HCT116 (cell line): ENCODE measurements around the gene ANKRD62. TPM values are rescaled to one million over a fixed set of nuclear protein-coding genes. Genes with fewer than 3 reads are reported as not detected.

Experiments used
- ATAC-seq: fragments of 200-7000 bp; cut with Tn5 transposase; 2 replicates; pipeline ENCODE4 v1.9.1; 2020; ENCODE audit warnings: mild to moderate bottlenecking, moderate library complexity
- BruUV-seq: library from RNA; stranded (reverse); fragments of 400-500 nt; replicated peaks from 2 replicates; lab custom pipeline; 2021; lab: Mats Ljungman, UMichigan
- CTCF ChIA-PET: fragments of 300-600 bp; sonication (Branson Sonifier 250); formaldehyde crosslinking; loops from one replicate; lab custom pipeline; 2021; ENCODE audit warnings: antibody characterized with exemption; lab: Charles Lee
- POLR2A ChIA-PET: fragments of 300-600, 350-600 bp; sonication (Branson Sonifier 250); formaldehyde crosslinking; loops from one replicate; lab custom pipeline; 2021; ENCODE audit warnings: antibody characterized with exemption; lab: Charles Lee
- RAD21 ChIA-PET, 2 experiments: fragments of 300-600 bp; sonication (Branson Sonifier 250); formaldehyde crosslinking; loops; one replicate each; lab custom pipeline; 2023; ENCODE audit warnings: low total read pairs in 2 of 2; ENCODE audit not compliant: uncharacterized antibody in 2 of 2, unreplicated experiment in 2 of 2, low non-redundant PET in 1 of 2; lab: Charles Lee
- DNase-seq: peaks from one replicate; pipeline ENCODE4 v3.0.0-alpha.2; 2010; ENCODE audit warnings: low read depth, low spot score
- H2AFZ ChIP-seq: fragments of 200-600 bp; shearing (Covaris generic), sonication (generic); 2 replicates; pipeline ENCODE4 v1.6.1; 2017; ENCODE audit warnings: low read depth, mixed run types, mixed read lengths, antibody characterized with exemption, low read length; ENCODE audit not compliant: poor library complexity, severe bottlenecking
- H3K27ac ChIP-seq: 2 replicates; pipeline ENCODE4 v1.5.1; 2012; ENCODE audit warnings: low read depth, low read length
- H3K27me3 ChIP-seq: fragments of 200-600 bp; sonication (generic); 2 replicates; pipeline ENCODE4 v1.6.1; 2016; ENCODE audit warnings: mixed run types, low read length, mixed read lengths; ENCODE audit not compliant: insufficient read depth
- H3K36me3 ChIP-seq, 2 experiments: fragments of 200-500 bp in 1 of 2; fragments of 200-600 bp in 1 of 2; sonication (Bioruptor generic) in 1 of 2; sonication (generic) in 1 of 2; 2 replicates each; pipeline versions ENCODE4 v1.5.1 to v1.6.1; 2014 to 2016; ENCODE audit warnings: low read length in 2 of 2, inconsistent platforms in 1 of 2, mixed read lengths in 1 of 2, mixed run types in 1 of 2; ENCODE audit not compliant: insufficient read depth in 2 of 2, control insufficient read depth in 1 of 2
- H3K4me1 ChIP-seq, 2 experiments: fragments of 200-600 bp in 1 of 2; sonication (generic) in 1 of 2; 2 replicates each; pipeline versions ENCODE4 v1.5.1 to v1.6.1; 2012 to 2017; ENCODE audit warnings: low read length in 2 of 2, inconsistent platforms in 1 of 2, mild to moderate bottlenecking in 1 of 2, mixed read lengths in 1 of 2, mixed run types in 1 of 2, moderate library complexity in 1 of 2; ENCODE audit not compliant: insufficient read depth in 2 of 2, control insufficient read depth in 1 of 2
- H3K4me2 ChIP-seq: fragments of 200-600 bp; sonication (generic); 2 replicates; pipeline ENCODE4 v1.6.1; 2017; ENCODE audit warnings: mixed run types, low read length, mixed read lengths
- H3K4me3 ChIP-seq, 2 experiments: fragments of 200-600 bp in 1 of 2; sonication (generic) in 1 of 2; replicated peaks in 1 of 2; 2 replicates each; pipeline ENCODE4 v1.5.1; 2011 to 2016; ENCODE audit warnings: low read length in 2 of 2, control low read depth in 1 of 2, low read depth in 1 of 2, mild to moderate bottlenecking in 1 of 2, mixed read lengths in 1 of 2, mixed run types in 1 of 2
- H3K79me2 ChIP-seq: fragments of 200-600 bp; sonication (generic); 2 replicates; pipeline ENCODE4 v1.6.1; 2017; ENCODE audit warnings: mild to moderate bottlenecking, mixed run types, low read length, moderate library complexity, mixed read lengths; ENCODE audit not compliant: insufficient read depth
- H3K9ac ChIP-seq: fragments of 200-600 bp; sonication (generic); 2 replicates; pipeline ENCODE4 v1.6.1; 2016; ENCODE audit warnings: low read length, mixed read lengths
- H3K9me2 ChIP-seq: fragments of 200-600 bp; sonication (generic), shearing (Covaris generic); 2 replicates; pipeline ENCODE4 v1.6.1; 2017; ENCODE audit warnings: mixed run types, mild to moderate bottlenecking, moderate library complexity; ENCODE audit not compliant: insufficient read depth
- H3K9me3 ChIP-seq, 2 experiments: fragments of 200-500 bp in 1 of 2; fragments of 200-600 bp in 1 of 2; sonication (Bioruptor generic) in 1 of 2; sonication (generic) in 1 of 2; 2 replicates each; pipeline ENCODE4 v1.6.1; 2014 to 2017; ENCODE audit warnings: low read length in 2 of 2, mixed read lengths in 2 of 2, inconsistent platforms in 1 of 2, low read depth in 1 of 2, mild to moderate bottlenecking in 1 of 2, mixed run types in 1 of 2, moderate library complexity in 1 of 2; ENCODE audit not compliant: control insufficient read depth in 1 of 2, insufficient read depth in 1 of 2
- H4K20me1 ChIP-seq: fragments of 200-600 bp; sonication (generic), shearing (Covaris generic); 2 replicates; pipeline ENCODE4 v1.6.1; 2017; ENCODE audit warnings: mixed run types, mild to moderate bottlenecking, moderate library complexity; ENCODE audit not compliant: insufficient read depth
- CBX3 ChIP-seq: IDR thresholded peaks from 2 replicates; pipeline ENCODE4 v1.6.1; 2012; ENCODE audit warnings: low read depth
- EGR1 ChIP-seq: IDR thresholded peaks from 2 replicates; pipeline ENCODE4 v1.6.1; 2012; ENCODE audit warnings: low read depth
- ELF1 ChIP-seq: IDR thresholded peaks from 2 replicates; pipeline ENCODE4 v1.6.1; 2012; ENCODE audit warnings: low read depth, borderline replicate concordance
- EZH2 ChIP-seq: fragments of 200-600 bp; sonication (generic); IDR thresholded peaks from 2 replicates; pipeline ENCODE4 v1.6.1; 2017; ENCODE audit warnings: antibody characterized with exemption, mixed run types
- EZH2phosphoT487 ChIP-seq: fragments of 200-600 bp; IDR thresholded peaks from 2 replicates; pipeline ENCODE4 v1.6.1; 2018; ENCODE audit warnings: antibody characterized with exemption, borderline replicate concordance
- FOSL1 ChIP-seq: IDR thresholded peaks from 2 replicates; pipeline ENCODE4 v1.6.1; 2012; ENCODE audit warnings: low read depth
- MAX ChIP-seq: IDR thresholded peaks from 2 replicates; pipeline ENCODE4 v1.6.1; 2012
- POLR2A ChIP-seq: IDR thresholded peaks from 2 replicates; pipeline ENCODE4 v1.7.0; 2011; ENCODE audit warnings: borderline replicate concordance; ENCODE audit not compliant: insufficient read depth, insufficient read length; ENCODE audit errors: extremely low read depth
- POLR2AphosphoS5 ChIP-seq: IDR thresholded peaks from 2 replicates; pipeline ENCODE4 v1.6.1; 2011; ENCODE audit warnings: mild to moderate bottlenecking, low read depth, low read length, moderate library complexity
- RAD21 ChIP-seq: IDR thresholded peaks from 2 replicates; pipeline ENCODE4 v1.6.1; 2012; ENCODE audit warnings: low read depth, mild to moderate bottlenecking
- SIN3A ChIP-seq: IDR thresholded peaks from 2 replicates; pipeline ENCODE4 v1.6.1; 2012; ENCODE audit warnings: low read depth
- SP1 ChIP-seq: IDR thresholded peaks from 2 replicates; pipeline ENCODE4 v1.6.1; 2012; ENCODE audit warnings: low read depth
- SRF ChIP-seq: IDR thresholded peaks from 2 replicates; pipeline ENCODE4 v1.6.1; 2012; ENCODE audit warnings: low read depth
- TCF7L2 ChIP-seq: IDR thresholded peaks from 2 replicates; pipeline ENCODE4 v1.7.0; 2011; ENCODE audit warnings: borderline replicate concordance, inconsistent platforms; ENCODE audit not compliant: insufficient read depth, insufficient read length; ENCODE audit errors: extremely low read depth
- YY1 ChIP-seq: IDR thresholded peaks from 2 replicates; pipeline ENCODE4 v1.6.1; 2011; ENCODE audit warnings: low read length, low read depth, moderate library complexity, mild to moderate bottlenecking; ENCODE audit not compliant: insufficient replicate concordance; ENCODE audit errors: extremely low read depth
- ZFX ChIP-seq: fragments of 450-650 bp; IDR thresholded peaks from 2 replicates; pipeline ENCODE4 v1.6.1; 2017
- ZNF274 ChIP-seq: fragments of 200-500 bp; sonication (Bioruptor generic); IDR thresholded peaks from 2 replicates; pipeline ENCODE4 v1.6.1; 2014; ENCODE audit warnings: mild to moderate bottlenecking, low read depth, low read length, inconsistent platforms
- intact Hi-C: fragments of 100-400 bp; cut with micrococcal nuclease; formaldehyde crosslinking; loops from 2 replicates; pipeline ENCODE4 v1.10.0; 2022
- total RNA-seq: library from RNA; stranded (reverse); gene quantifications from one replicate; pipeline ENCODE4 v1.2.1, GENCODE V29; 2021; ENCODE audit not compliant: unreplicated experiment
- TF ChIP-seq, protein P1 (sequence below), 3 experiments: fragments of 200-600 bp in 1 of 3; sonication (generic) in 1 of 3; IDR thresholded peaks in 2 of 3; conservative IDR thresholded peaks in 1 of 3; 2 replicates each; pipeline ENCODE4 v1.5.1; 2012 to 2017; ENCODE audit warnings: low read depth in 2 of 3, low read length in 2 of 3, antibody characterized with exemption in 1 of 3, borderline replicate concordance in 1 of 3, control low read depth in 1 of 3, mild to moderate bottlenecking in 1 of 3, mixed read lengths in 1 of 3, mixed run types in 1 of 3, moderate library complexity in 1 of 3; ENCODE audit not compliant: insufficient read depth in 1 of 3

ANKRD62 gene
- total RNA-seq, 1 experiment from 2014 or later: 0.34 TPM

GRCh38 chr18:12154361-12154760 lies 60.7 kb downstream of the ANKRD62 start:
- Histone ChIP-seq H4K20me1 (no peaks in the 10 kb centered on the region), H3K79me2 (no peaks in the 10 kb centered on the region), H3K9ac (no peak overlapping the region), H3K9me3 (no peaks in the 10 kb centered on the region), H3K27me3 (0 out of 2 replicates have a peak, but pooled peaks cover 4% of the 10 kb centered on the region), H3K27ac (no peak overlapping the region), H2AFZ (no peak overlapping the region), H3K4me2 (no peak overlapping the region), H3K9me2 (no peaks in the 10 kb centered on the region), H3K36me3 (no peaks in the 10 kb centered on the region), H3K4me1 (no peaks in the 10 kb centered on the region), H3K4me3 (no peak overlapping the region)
- CTCF ChIA-PET: no interaction called here
- no TSS peak for BruUV-seq
- intact Hi-C loops: no loop called here
- TF ChIP-seq ZFX (no peak), EZH2 (no peak), RAD21 (no peak), SIN3A (no peak), SP1 (no peak), SRF (no peak)
- TF ChIP-seq, protein P1, sequence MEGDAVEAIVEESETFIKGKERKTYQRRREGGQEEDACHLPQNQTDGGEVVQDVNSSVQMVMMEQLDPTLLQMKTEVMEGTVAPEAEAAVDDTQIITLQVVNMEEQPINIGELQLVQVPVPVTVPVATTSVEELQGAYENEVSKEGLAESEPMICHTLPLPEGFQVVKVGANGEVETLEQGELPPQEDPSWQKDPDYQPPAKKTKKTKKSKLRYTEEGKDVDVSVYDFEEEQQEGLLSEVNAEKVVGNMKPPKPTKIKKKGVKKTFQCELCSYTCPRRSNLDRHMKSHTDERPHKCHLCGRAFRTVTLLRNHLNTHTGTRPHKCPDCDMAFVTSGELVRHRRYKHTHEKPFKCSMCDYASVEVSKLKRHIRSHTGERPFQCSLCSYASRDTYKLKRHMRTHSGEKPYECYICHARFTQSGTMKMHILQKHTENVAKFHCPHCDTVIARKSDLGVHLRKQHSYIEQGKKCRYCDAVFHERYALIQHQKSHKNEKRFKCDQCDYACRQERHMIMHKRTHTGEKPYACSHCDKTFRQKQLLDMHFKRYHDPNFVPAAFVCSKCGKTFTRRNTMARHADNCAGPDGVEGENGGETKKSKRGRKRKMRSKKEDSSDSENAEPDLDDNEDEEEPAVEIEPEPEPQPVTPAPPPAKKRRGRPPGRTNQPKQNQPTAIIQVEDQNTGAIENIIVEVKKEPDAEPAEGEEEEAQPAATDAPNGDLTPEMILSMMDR (IDR thresholded peaks at IDR 0.05 in 2 of 3, conservative IDR thresholded peaks at IDR 0.05 in 1 of 3; ENCODE audit: borderline replicate concordance in 1 of 3, insufficient read depth in 1 of 3, low read depth in 2 of 3, low read length in 2 of 3): no peak
- ATAC-seq (no peak), DNase-seq (no peak)
- RAD21 ChIA-PET: no interaction called here
- POLR2A ChIA-PET: no interaction called here

GRCh38 chr18:12155996-12156395 lies 62.4 kb downstream of the ANKRD62 start:
- BruUV-seq: no TSS peak
- DNase-seq (no peak), ATAC-seq (no peak)
- CTCF ChIA-PET: no interaction called here
- RAD21 ChIA-PET: no interaction called here
- Histone ChIP-seq H3K27me3 (0 out of 2 replicates have a peak, but pooled peaks cover 4% of the 10 kb centered on the region), H2AFZ (no peak overlapping the region), H3K9ac (no peak overlapping the region), H3K79me2 (no peaks in the 10 kb centered on the region), H3K36me3 (no peaks in the 10 kb centered on the region), H3K4me3 (no peak overlapping the region), H3K4me1 (no peaks in the 10 kb centered on the region), H3K27ac (no peak overlapping the region), H3K4me2 (no peak overlapping the region), H4K20me1 (no peaks in the 10 kb centered on the region), H3K9me2 (no peaks in the 10 kb centered on the region), H3K9me3 (no peaks in the 10 kb centered on the region)
- POLR2A ChIA-PET: no interaction called here
- intact Hi-C loops: no loop called here
- TF ChIP-seq SP1 (no peak), EZH2 (no peak), YY1 (no peak), SRF (no peak), ZNF274 (no peak), FOSL1 (no peak), POLR2AphosphoS5 (no peak), EGR1 (no peak), CBX3 (no peak), ELF1 (no peak), ZFX (no peak), MAX (no peak), TCF7L2 (no peak), POLR2A (no peak), EZH2phosphoT487 (no peak)
- TF ChIP-seq, protein P1 (IDR thresholded peaks at IDR 0.05 in 2 of 3, conservative IDR thresholded peaks at IDR 0.05 in 1 of 3; ENCODE audit: borderline replicate concordance in 1 of 3, insufficient read depth in 1 of 3, low read depth in 2 of 3, low read length in 2 of 3): no peak
